ENCODE measurements around the gene XXYLT1.

The XXYLT1 gene

GRCh38 chr3:195087328-195087727, 183.6 kb downstream of the XXYLT1 start:
- Histone ChIP-seq H3K4me2 (peak overlapping the region; percentile 37 to 92 (median 72)), H3K27me3 (no peaks in the 10 kb centered on the region), H3K4me1 (peaks cover 16 to 58% (median 52%) of the 10 kb centered on the region in 10 experiments), H4K20me1 (no peaks in the 10 kb centered on the region), H3K4me3 (peak overlapping the region in 4 of 10 experiments; percentile 16 to 53 (median 40); a peak in 4 of 20 replicates), H3K36me3 (peaks cover 0 to 5% (median 0%) of the 10 kb centered on the region in 11 experiments; a peak in 1 of 22 replicates), H3K9ac (peak overlapping the region in 8 of 11 experiments; percentile 41 to 53 (median 49); a peak in 10 of 22 replicates), H3K9me3 (replicated peaks in 1 of 11) (peaks cover 0 to 10% (median 0%) of the 10 kb centered on the region in 11 experiments; a peak in 1 of 22 replicates), H3K27ac (peak overlapping the region in 9 of 11 experiments; percentile 18 to 71 (median 63); a peak in 17 of 22 replicates)
- TF ChIP-seq Cebpa-rat (IDR thresholded peaks at IDR 0.05), result no peak

- Histone ChIP-seq H3K4me1 (peaks cover 21 to 62% (median 57%) of the 10 kb centered on the region in 10 experiments), H3K27ac (peak overlapping the region in 8 of 11 experiments; percentile 18 to 71 (median 64); a peak in 14 of 22 replicates), H3K4me3 (no peak overlapping the region)
Measured at GRCh38 chr3:195086885-195087284, 184.1 kb downstream of the XXYLT1 start.

GRCh38 chr3:195086341-195086740, 184.6 kb downstream of the XXYLT1 start:
- Histone ChIP-seq H4K20me1 (peaks cover 0 to 3% (median 0%) of the 10 kb centered on the region in 11 experiments; a peak in 1 of 22 replicates), H3K4me3 (no peak overlapping the region), H3K27ac (peak overlapping the region in 4 of 11 experiments; percentile 5 to 60 (median 22); a peak in 5 of 22 replicates), H3K36me3 (peaks cover 0 to 5% (median 0%) of the 10 kb centered on the region in 11 experiments; a peak in 1 of 22 replicates), H3K9ac (no peak overlapping the region), H3K9me3 (replicated peaks in 1 of 11) (peaks cover 0 to 10% (median 0%) of the 10 kb centered on the region in 11 experiments; a peak in 1 of 22 replicates), H3K27me3 (peaks cover 0 to 3% (median 0%) of the 10 kb centered on the region in 11 experiments; a peak in 1 of 22 replicates), H3K4me1 (peaks cover 26 to 68% (median 62%) of the 10 kb centered on the region in 10 experiments), H3K4me2 (peak overlapping the region in 8 of 11 experiments; percentile 51 to 92 (median 75); a peak in 9 of 22 replicates)
- no peak for TF ChIP-seq Cebpa-rat (IDR thresholded peaks at IDR 0.05)

More at GRCh38 chr3:195086885-195087284, 184.1 kb downstream of the XXYLT1 start:
- H3K27me3 ChIP-seq, result no peaks in the 10 kb centered on the region
- H4K20me1 ChIP-seq, result no peaks in the 10 kb centered on the region; a peak in 1 of 22 replicates
- no peak for TF ChIP-seq Cebpa-rat (IDR thresholded peaks at IDR 0.05)
- peak overlapping the region in 4 of 11 experiments; percentile 41 to 53 (median 46); a peak in 6 of 22 replicates for H3K9ac ChIP-seq
- peak overlapping the region in 10 of 11 experiments; percentile 37 to 92 (median 74); a peak in 19 of 22 replicates for H3K4me2 ChIP-seq
- H3K9me3 ChIP-seq (replicated peaks in 1 of 11), result peaks cover 0 to 10% (median 0%) of the 10 kb centered on the region in 11 experiments; a peak in 1 of 22 replicates
- H3K36me3 ChIP-seq, result peaks cover 0 to 5% (median 0%) of the 10 kb centered on the region in 11 experiments; a peak in 1 of 22 replicates

GRCh38 chr3:195085356-195086130, 185.4 kb downstream of the XXYLT1 start:
- Histone ChIP-seq H3K36me3 (peaks cover 0 to 5% (median 0%) of the 10 kb centered on the region in 11 experiments; a peak in 1 of 22 replicates), H3K27me3 (peaks cover 0 to 4% (median 0%) of the 10 kb centered on the region in 11 experiments; a peak in 1 of 22 replicates), H3K4me1 (peaks cover 34 to 76% (median 70%) of the 10 kb centered on the region in 10 experiments), H3K4me2 (peak overlapping the region in 8 of 11 experiments; percentile 70 to 95 (median 89); a peak in 16 of 22 replicates), H3K27ac (peak overlapping the region in 5 of 11 experiments; percentile 5 to 27 (median 16); a peak in 6 of 22 replicates), H3K4me3 (no peak overlapping the region), H4K20me1 (peaks cover 0 to 11% (median 0%) of the 10 kb centered on the region in 11 experiments; a peak in 2 of 22 replicates), H3K9me3 (replicated peaks in 1 of 11) (peaks cover 0 to 10% (median 0%) of the 10 kb centered on the region in 11 experiments; a peak in 1 of 22 replicates), H3K9ac (no peak overlapping the region)
- no peak for TF ChIP-seq Cebpa-rat (IDR thresholded peaks at IDR 0.05)

- Histone ChIP-seq H3K36me3 (peaks cover 0 to 5% (median 0%) of the 10 kb centered on the region in 11 experiments; a peak in 1 of 22 replicates), H3K27ac (peak overlapping the region in 3 of 11 experiments; percentile 5 to 26 (median 12); a peak in 4 of 22 replicates), H4K20me1 (peaks cover 0 to 12% (median 0%) of the 10 kb centered on the region in 11 experiments; a peak in 2 of 22 replicates), H3K4me2 (peak overlapping the region in 8 of 11 experiments; percentile 45 to 95 (median 89); a peak in 16 of 22 replicates), H3K4me3 (no peak overlapping the region), H3K9me3 (replicated peaks in 1 of 11) (peaks cover 0 to 10% (median 0%) of the 10 kb centered on the region in 11 experiments; a peak in 1 of 22 replicates), H3K4me1 (peaks cover 42 to 83% (median 78%) of the 10 kb centered on the region in 10 experiments), H3K9ac (no peak overlapping the region), H3K27me3 (peaks cover 0 to 4% (median 0%) of the 10 kb centered on the region in 11 experiments; a peak in 1 of 22 replicates)
- no peak for TF ChIP-seq Cebpa-rat (IDR thresholded peaks at IDR 0.05)
Measured at GRCh38 chr3:195084746-195085145, 186.2 kb downstream of the XXYLT1 start.

GRCh38 chr3:195083659-195084058, 187.3 kb downstream of the XXYLT1 start:
- no peak overlapping the region for H3K9ac ChIP-seq
- no peak overlapping the region for H3K4me3 ChIP-seq
- peaks cover 0 to 10% (median 0%) of the 10 kb centered on the region in 11 experiments; a peak in 1 of 22 replicates for H3K9me3 ChIP-seq (replicated peaks in 1 of 11)
- H3K4me1 ChIP-seq, result peaks cover 50 to 94% (median 89%) of the 10 kb centered on the region in 10 experiments
- H3K36me3 ChIP-seq, result peaks cover 0 to 5% (median 0%) of the 10 kb centered on the region in 11 experiments; a peak in 1 of 22 replicates
- H3K27ac ChIP-seq, result peak overlapping the region in 1 of 11 experiments; percentile 2; a peak in 1 of 22 replicates
- no peak for TF ChIP-seq Cebpa-rat (IDR thresholded peaks at IDR 0.05)
- peaks cover 0 to 12% (median 0%) of the 10 kb centered on the region in 11 experiments; a peak in 3 of 22 replicates for H4K20me1 ChIP-seq
- peak overlapping the region in 8 of 11 experiments; percentile 70 to 95 (median 89); a peak in 16 of 22 replicates for H3K4me2 ChIP-seq
- H3K27me3 ChIP-seq, result peaks cover 0 to 4% (median 0%) of the 10 kb centered on the region in 11 experiments; a peak in 1 of 22 replicates

GRCh38 chr3:195082811-195083210, 188.1 kb downstream of the XXYLT1 start:
- peak overlapping the region; percentile 49 to 95 (median 83) for H3K4me2 ChIP-seq
- no peak for TF ChIP-seq Cebpa-rat (IDR thresholded peaks at IDR 0.05)

More at GRCh38 chr3:195082811-195083210, 188.1 kb downstream of the XXYLT1 start:
- Histone ChIP-seq H3K9me3 (replicated peaks in 1 of 11) (peaks cover 0 to 10% (median 0%) of the 10 kb centered on the region in 11 experiments; a peak in 1 of 22 replicates), H4K20me1 (peaks cover 0 to 12% (median 0%) of the 10 kb centered on the region in 11 experiments; a peak in 4 of 22 replicates), H3K36me3 (peaks cover 0 to 5% (median 0%) of the 10 kb centered on the region in 11 experiments; a peak in 1 of 22 replicates), H3K4me1 (peaks cover 53 to 100% (median 97%) of the 10 kb centered on the region in 10 experiments), H3K9ac (no peak overlapping the region), H3K27ac (peak overlapping the region in 5 of 11 experiments; percentile 24 to 79 (median 36); a peak in 4 of 22 replicates), H3K27me3 (peaks cover 0 to 4% (median 0%) of the 10 kb centered on the region in 11 experiments; a peak in 1 of 22 replicates), H3K4me3 (no peak overlapping the region)

Data from BLaER1 treated with 17β-estradiol and CSF1 and Interleukin-3, amounts not matched to agents 10 nM and 100 nM (cell line).